Uterus (tissue), 2 donors: ENCODE data around the gene TNPO2.

Experiments
- CTCF ChIP-seq, 4 experiments: fragments of 200-600 bp in 2 of 4; fragments of 450-650 bp in 2 of 4; sonication (generic) in 2 of 4; IDR thresholded peaks; one replicate each; pipeline ENCODE4 v1.5.1; 2016 to 2019; ENCODE audit warnings: antibody characterized with exemption in 4 of 4, mild to moderate bottlenecking in 2 of 4, moderate library complexity in 1 of 4
- POLR2A ChIP-seq, 2 donors: fragments of 450-650 bp; IDR thresholded peaks; one replicate each; pipeline ENCODE4 v1.6.1; 2016; ENCODE audit warnings: antibody characterized with exemption in 2 of 2, mild to moderate bottlenecking in 1 of 2, moderate library complexity in 1 of 2

DNA sequence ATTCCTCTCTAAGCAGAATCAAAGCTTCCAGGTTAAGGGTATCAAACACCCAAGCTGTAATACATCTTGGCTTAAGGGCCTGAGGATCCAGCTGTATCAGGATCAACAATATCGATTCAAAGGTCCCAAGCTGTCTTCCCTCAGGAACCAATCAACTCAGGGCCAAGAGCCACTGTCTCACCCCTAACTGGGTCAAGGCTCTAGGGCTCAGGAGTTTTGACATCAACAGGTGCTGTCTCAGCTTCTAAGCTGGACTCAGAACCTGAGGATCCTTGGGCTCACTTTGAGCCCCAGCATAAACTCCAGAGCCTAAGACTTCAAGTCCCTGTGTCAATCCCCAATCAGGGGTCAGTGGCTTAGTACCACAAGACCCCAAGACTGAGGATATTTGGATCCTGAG is 28.2 kb downstream of the TNPO2 start:
- TF ChIP-seq POLR2A (IDR thresholded peaks at IDR 0.05), result no peak
- TF ChIP-seq CTCF (IDR thresholded peaks at IDR 0.05), result no peak
